GM20431 (cell line): ENCODE results near the gene TLCD1.
"Not testable (repeated sequence)": the region's sequence is repeated elsewhere in the genome, so short reads cannot be mapped to it uniquely, and the experiment has no call there.

Experiments used
- in situ Hi-C: fragments of 300-500 bp; cut with MseI, MboI; formaldehyde crosslinking; loops from one replicate; pipeline ENCODE4 v1.15.0; 2020; ENCODE audit warnings: low sequenced_read_pairs; ENCODE audit not compliant: unreplicated experiment

The TLCD1 gene

DNA sequence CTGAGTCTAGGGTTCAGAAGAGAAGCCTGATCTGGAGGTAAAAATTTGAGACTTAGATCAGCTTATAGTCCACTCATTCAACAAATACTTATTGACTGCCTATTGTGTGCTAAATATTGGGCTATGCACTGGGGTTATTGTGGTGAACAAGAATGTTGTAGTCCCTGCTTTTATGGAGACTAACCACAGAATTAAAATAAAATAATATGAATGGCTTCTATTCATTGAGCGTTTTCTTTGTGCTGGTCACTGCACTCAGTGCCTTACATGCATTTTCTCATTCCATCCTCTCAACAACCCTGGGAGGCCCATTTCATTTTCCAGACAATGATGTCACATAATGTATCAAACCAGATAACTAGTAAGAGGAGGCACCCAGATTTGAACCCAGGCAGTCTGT, 7.3 kb upstream of the TLCD1 start:
- in situ Hi-C loops, result no loop called here

DNA sequence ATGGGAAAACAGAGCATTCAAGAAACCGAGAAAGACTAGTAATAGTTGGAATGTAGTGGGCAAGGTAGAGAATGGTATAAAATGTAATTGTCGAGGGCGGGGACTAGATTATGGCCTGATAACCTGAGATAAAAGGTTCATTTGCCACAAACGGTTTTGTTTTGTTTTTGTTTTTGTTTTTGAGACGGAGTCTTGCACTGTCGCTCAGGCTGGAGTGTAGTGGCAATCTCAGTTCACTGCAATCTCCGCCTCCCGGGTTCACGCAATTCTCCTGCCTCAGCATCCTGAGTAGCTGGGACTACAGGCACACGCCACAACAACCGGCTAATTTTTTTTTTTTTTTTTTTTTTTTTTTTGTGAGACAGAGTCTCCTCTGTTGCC, 3.9 kb upstream of the TLCD1 start:
- in situ Hi-C loops, result no loop called here

DNA sequence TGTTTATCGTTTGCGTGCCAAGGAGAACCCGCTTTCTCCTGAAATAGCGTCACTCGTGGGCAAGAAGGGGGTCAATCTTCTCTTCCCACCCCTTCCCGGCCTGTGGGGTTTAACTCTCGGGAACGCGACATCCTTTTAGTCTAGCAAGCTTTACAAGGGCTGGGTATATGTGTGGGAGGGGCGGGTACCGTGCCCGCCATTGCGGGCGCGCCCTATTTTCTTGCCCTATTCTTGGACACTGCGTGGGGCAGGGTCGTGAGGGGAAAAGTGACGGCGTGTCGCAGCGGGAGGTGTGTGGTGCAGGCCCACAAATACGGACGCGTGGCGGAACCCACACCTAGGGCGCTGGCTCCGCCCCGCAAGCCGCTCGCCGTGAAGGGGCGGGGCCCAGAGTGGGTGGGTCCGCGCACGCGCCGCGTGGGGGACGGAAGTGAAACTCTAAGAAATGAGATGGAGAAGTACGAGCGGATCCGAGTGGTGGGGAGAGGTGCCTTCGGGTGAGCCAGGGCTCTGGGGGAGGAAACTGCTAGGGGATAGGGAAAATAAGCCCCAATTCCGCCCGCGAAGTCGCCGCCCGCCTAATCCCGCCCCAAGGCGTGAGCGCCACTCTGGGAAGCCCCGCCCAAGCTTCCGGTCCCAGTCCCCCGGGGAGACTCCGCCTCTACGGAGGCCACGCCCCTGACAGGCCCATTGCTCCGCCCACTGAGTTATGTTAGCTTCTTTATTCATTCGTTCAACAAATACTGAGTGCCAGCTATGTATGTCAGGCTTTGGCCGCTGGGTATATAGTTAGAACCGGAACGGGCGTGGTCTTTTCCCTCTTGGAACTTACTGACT, 2.5 kb upstream of the TLCD1 start, which contains the start of gene NEK8:
NEK8 (plus strand) TSS at position 425 of the 837 bp plus-strand sequence; CDS start at position 451, 26 bp downstream.
- in situ Hi-C loops, result no loop called here

DNA sequence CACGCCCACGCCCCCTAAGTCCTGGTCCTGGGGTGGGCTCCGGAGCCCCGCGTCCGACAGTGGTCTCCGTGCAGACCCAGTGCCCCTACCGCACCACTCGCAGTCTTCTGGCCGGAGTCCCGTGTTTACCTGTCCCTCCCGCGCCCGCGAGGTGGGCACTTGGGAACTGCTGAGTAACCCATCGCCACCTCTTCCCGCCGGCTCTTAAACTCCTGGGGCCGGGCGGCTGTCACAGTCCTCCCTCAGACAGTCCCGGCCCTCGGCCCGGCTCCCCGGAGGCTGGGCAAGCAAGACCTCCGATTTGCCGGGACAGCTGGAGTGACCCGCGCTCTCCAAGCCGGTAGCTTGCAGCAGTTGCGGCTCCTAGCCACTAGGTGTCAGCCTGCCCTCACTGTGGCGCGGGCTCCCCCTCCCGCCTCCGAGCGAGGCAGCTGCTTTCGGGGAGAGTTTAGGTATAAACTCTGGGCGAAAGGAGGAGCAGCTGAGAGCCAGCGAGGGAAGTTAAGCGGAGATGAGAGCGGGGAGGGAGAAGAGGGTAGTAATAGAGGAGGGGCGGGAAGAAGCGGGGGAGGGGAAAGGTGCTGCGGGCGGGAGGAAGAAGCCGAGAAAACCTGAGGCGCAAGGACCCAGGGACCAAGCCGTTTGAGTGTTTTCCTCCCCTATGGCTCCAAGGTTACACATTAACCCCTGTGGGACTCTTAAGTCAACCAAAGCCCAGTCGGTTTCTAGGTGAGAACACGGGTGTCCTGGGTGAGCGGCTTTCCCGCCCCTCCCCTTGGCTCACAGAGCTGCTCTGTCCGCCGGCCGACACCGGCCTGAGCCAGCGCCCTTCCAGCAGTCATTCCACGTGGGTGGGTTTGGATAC, 826 bp upstream of the TLCD1 start:
- in situ Hi-C loops, result no loop called here

DNA sequence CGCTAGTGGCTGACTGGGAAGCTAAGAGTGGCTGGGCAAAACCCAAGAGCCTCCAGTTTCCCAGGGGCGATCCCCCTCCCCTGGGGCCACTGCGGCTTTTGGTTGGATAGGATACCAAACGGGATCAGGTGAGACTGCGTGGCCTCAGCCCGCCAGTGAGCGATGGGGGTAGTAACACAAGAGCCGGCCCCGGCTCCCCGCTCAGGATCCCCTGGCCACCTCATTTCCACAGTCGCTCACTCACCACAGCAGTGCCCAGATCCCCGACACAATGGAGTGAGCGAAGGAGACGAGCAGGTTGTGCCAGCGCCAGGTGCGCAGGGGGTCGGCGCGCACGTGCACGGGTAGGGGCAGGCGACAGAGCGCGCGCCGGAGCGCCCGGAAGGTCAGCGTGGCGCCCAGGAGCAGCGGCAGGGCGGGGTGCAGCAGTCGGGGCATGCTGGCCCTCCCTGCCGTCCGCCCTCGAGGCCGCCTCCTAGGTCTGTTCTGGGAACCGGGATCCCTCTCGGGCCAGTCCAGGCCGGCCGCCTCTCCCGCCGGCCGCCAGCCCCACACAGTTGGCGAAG, 290 bp downstream of the TLCD1 start:
- in situ Hi-C loops, result no loop called here

DNA sequence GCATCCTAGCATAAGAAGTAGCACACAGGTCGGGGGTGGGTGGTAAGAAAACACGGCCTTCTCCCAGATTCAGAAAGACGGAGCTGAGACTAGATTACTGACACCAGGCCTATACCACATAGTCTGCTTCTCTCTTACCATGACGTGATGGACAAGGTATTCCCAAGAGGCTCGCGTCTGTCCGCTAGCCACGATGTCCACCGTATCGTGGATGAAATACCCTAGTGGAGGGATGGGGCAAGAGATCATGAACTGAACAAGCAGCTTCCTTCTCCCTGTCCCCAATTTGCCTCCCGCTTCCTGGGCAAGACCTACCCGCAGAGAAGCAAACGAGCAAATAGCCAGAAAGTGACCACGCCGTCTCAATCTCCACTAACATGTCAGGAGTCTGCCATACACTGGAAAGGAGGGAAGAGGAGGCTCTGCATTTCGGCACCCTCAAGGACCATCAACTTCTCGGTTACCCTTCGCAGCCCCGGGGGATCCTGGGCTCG, 820 bp downstream of the TLCD1 start:
- in situ Hi-C loops, result no loop called here

DNA sequence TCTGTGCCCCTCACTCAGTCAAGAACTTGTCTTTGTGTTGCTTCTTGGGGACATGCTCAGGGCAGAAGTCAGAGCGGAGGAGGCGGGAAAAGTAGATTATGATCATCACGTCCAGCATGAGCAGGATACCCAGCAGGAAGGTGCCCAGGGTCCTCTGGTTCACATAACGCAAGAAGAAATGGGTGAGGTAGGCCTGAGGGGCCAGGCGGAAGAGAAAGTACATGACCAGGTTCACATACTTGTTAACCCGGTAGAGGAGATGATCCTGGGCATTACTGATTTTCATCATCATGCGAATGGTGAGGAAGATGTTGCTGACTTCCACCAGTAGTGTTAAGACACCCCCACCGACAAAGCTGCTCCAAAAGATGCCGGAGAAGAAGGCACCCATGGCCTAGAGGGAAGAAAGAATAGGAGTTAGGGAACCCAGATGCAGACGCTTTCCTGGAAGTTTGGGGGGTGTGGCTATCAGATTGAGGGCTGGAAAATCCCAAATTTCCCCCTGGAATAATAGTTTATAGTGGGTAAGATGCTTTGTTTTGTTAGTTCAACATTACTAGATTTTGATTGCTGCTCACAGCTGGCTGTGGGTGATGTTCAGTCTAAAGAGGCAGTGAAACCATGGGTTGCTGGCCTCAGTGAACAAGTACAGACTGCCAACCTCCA, 1.4 kb downstream of the TLCD1 start:
- in situ Hi-C loops, result no loop called here

DNA sequence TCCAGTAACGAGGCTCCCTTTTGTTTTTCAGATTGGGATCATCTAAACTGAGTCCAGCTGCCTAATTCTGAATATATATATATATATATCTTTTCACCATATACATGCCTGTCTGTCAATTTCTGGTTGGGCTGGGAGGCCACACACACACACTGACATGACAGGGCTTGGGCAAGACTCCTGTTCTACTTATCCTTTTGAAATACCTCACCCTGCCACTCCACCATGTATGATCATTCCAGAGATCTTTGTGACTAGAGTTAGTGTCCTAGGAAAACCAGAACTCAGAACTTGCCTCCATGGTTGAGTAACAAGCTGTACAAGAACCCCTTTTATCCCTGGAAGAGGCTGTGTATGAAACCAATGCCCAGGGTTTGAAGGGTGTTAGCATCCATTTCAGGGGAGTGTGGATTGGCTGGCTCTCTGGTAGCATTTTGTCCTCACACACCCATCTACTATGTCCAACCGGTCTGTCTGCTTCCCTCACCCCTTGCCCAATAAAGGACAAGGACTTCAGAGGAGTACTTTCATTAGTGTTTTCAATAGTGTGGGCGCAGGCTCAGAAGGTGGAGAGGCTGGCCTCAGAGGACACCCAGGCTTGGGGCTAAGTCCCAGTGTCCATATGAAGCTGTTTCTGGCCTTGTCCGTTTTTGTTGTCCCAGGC, 2.1 kb downstream of the TLCD1 start:
- in situ Hi-C loops, result not testable (repeated sequence)

DNA sequence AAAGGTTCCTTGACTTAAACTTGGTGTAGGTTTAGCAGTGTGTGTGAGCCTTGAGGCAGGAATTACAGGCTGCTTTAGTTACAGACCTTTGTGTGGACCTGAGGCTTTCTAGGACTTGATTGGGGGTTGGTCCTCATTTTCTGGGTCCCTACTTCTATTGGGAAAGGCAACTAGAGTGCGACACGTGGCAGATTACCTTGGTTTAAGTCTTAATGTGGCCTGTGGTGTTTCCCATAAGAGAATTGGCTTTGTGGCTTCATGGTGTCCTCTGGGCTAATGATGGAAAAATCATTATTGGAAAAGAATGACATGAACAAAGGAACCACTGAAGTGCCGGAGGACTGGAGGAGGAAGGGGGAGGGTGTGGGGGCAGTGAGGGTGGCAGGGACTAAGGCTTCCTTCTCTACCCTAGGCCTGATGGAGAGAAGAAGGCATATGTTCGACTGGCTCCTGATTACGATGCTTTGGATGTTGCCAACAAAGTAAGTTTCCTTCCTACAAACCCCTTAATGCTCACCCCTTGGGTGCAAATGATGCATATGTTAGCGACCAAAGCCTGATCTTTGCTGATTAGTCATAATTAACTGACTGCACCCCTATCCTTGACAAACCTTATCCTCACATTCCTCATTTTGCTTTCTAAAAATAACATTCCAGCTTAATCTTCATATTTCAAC, 2.7 kb downstream of the TLCD1 start:
- in situ Hi-C loops, result no loop called here

DNA sequence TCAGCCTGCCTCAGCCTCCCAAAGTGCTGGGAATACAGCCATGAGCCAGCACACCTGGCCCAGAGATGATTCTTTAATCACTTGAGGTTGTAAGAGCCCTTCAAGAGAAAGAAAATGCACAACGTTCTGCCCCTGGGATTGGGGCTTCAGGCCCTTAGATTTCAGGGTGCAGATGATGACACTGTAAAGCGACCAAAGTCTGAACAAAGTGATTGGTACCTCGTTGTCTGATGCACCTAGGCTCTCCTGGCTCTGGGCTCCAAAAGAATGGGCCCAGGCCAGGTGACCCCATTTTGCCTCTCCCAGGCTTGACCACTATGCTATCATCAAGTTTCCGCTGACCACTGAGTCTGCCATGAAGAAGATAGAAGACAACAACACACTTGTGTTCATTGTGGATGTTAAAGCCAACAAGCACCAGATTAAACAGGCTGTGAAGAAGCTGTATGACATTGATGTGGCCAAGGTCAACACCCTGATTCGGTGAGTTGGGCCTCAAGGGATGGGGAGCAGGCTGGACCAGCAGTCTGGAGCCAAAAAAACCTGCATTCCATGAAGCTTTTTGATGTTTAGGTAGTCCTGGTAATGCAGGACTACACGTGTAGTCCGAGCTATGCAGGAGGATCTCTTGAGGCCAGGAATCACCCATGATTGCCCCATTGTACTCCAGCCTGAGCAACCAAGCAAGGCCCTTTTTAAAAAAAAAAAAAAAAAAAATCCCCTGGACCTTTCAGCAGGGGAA, 3.4 kb downstream of the TLCD1 start:
- in situ Hi-C loops, result no loop called here

DNA sequence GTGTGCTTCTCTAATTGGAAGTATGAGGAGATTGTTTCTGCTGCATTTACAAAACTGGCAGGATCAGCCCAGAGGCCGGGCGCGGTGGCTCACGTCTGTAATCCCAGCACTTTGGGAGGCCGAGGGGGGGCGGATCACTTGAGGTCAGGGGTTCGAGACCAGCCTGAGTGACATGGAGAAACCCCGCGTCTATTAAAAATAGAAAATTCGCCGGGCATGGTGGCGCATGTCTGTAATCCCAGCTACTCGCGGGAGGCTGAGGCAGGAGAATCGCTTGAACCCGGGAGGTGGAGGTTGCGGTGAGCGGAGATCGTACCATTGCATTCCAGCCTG, 5.1 kb downstream of the TLCD1 start:
- in situ Hi-C loops, result not testable (repeated sequence)

DNA sequence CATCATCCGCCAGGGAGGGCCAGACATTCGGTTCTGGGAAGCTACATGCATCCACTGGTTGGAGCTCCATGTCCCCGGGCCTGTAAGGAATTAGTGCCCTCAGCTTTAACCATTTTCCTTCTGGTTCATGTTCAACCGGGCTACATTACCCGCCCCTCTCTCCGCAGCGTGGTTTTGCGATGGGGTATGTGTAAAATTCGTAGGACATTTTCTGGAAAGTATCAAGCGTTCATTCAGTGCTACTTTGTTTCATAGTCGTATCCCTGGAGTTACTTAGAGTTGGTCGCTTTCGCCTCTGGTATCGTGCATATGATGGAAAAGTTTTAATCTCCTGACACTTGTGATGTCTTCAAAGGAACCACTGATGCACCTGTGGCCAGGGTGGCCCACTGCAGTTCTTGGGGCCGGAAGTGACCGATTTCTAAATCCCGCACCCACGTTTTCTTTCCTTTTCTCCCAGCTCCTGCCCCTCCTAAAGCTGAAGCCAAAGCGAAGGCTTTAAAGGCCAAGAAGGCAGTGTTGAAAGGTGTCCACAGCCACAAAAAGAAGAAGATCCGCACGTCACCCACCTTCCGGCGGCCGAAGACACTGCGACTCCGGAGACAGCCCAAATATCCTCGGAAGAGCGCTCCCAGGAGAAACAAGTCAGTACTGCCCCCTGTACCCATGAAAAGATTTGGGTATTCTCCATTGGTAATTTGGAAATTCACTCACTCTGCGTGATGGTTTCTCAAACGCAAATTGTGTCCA, 5.6 kb downstream of the TLCD1 start:
- in situ Hi-C loops, result no loop called here

DNA sequence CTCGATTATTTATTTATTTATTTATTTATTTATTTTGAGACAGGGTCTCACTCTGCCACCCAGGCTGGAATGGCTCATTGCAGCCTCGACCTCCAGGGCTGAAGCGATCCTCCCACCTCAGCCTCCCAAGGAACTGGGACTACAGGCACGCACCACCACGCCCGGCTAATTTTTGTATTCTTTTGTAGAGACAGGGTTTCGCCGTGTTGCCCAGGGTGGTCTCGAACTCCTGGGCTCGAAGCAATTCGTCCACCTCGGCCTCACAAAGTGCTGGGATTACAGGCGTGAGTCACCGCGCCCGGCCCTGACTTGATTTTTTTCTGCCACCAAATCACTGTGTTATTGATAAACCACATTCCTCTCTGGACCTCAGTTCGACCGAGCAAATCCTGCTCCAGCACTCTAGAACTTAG, 7.0 kb downstream of the TLCD1 start:
- in situ Hi-C loops, result no loop called here

DNA sequence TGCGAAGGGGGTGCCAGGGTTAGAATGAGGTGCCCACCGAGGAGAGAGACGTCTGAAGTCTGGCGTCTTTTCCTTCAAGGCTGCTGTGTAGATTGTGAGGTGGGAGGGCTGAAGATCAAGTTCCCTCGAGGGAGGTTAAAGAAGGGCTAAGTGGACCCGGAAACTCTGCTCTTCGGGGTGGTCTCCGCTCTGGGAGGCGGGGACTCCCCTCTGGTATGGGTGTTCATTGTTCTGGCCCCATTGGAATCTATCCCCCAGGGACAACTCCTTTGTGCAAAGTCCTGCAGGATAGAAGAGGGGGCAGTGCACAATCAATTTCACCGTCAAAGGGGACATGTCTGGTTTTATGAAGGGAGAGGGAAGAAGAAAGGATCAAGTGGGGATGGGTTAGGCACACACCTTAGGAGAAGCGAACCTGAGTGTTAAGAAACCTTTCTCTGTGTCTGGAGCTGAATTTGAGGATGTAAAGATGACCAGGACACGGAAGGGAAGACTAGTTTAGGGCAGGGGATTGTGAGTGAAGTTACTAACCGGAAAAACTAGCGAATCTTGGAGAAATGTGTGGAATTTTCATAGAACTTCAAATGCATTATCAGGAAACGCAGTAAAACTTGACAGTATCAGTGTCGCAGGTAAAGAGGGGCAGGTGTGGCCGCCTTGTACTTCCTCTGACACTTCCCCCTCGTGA, 7.6 kb downstream of the TLCD1 start:
- in situ Hi-C loops, result no loop called here

DNA sequence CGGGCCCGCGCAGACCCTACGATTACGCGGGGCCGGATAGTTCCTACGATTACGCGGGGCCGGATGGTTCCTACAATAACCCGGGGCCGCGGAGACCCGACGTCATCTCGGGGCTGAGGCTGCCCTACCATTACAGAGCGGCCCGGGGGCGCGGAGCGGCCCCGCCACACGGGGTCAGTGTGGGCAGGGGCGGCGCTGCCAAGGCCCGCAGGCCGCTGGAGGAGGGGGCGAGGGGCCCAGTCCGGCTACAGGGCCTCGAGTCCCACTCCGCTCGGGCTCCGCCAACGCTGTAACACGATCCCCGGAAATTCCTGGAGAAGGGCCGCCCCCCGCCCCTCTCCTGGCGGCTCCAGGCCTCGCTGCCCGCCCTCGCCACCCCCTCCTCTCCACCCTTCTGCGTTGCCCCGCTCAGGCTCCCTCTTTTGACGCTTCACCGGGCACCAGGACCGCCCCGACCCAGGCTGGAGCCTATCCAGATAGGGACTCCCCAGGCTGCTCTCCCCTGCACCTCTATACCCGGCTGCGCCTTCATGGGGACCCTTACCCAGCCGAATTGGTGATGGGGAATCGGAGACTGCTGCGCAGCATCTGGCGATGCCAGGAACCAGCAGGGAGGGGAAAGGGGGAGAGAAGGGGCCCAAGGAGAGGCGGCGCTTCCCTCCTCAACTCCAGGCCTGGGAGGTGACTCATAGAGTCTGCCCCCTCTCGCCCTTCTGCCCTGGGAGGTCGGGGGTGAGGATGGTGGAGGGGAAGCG, 8.3 kb downstream of the TLCD1 start, which contains the start of gene RAB34:
RAB34 (minus strand) TSS at position 291 of the 755 bp plus-strand sequence. CDS start 602 bp downstream, outside the sequence.
- in situ Hi-C loops, result no loop called here

DNA sequence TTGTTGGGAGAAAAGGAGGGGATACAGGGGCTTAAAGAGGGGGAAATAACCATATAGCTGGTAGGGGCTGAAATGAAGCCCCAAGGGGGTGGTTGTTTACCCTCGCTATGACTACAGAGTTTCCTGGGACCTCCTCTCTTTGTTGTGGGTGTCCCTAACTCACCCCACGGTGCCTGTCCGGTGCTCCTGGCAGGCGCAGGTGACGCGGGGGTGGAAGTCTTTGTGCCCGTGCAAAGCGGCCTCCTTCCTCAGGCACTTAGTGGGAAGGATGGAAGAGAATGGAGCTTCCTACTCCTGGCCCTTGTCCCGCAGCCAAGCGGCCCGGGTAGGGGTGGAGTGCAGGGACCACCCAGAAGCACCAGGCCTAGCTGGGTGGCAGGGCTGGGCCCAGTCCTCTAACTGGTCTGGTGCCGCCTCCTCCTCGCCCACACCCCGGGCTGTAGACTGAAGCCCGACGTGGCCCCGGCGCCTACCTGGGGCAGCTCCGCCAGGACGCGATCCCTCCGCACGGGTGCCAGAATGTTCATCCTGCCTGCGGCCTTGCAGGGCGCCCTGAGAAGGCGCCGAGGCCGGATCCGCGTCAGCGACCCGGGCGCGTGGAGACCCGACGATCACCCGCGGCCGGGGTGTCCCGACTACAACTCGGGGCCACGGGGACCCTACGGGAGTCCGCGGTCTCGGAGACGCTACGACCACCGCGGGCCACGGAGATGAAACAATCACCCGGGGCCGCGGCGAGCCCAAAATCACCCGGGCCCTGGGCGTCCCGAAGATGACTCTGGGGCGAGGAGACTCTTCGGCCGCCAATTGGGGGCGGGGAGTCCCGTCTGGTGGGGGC, 9.1 kb downstream of the TLCD1 start:
- in situ Hi-C loops, result no loop called here
